ENCODE data around the gene TPRG1.

GRCh38 chr3:189272500-189273119 lies 100.8 kb downstream of the TPRG1 start:
- TF ChIP-seq TAF1 (IDR thresholded peaks at IDR 0.05; ENCODE audit: low read depth, low read length) (no peak), SPI1 (IDR thresholded peaks at IDR 0.05; ENCODE audit: low read depth, low read length) (no peak), POLR2A (IDR thresholded peaks at IDR 0.05; ENCODE audit: low read depth, low read length) (no peak)
